Body of pancreas (tissue), 4 donors: ENCODE measurements around the gene TENM3. TPM values are rescaled to one million over a fixed set of nuclear protein-coding genes. Genes with fewer than 3 reads are reported as not detected.
"Not testable (repeated sequence)": the region's sequence is repeated elsewhere in the genome, so short reads cannot be mapped to it uniquely, and the experiment has no call there.

Experiments used
- ATAC-seq: fragments of 150-250 bp; one replicate; pipeline ENCODE4 v1.9.1; 2016
- DNase-seq, 4 donors: peaks; one replicate each; pipeline ENCODE4 v3.0.0-alpha.2; 2019
- H3K27ac ChIP-seq, 4 donors: fragments of 200-600 bp; sonication (generic); 1 replicate in 3 of 4; 2 replicates in 1 of 4; pipeline versions ENCODE4 v1.5.1 to v1.6.1; 2016 to 2019; ENCODE audit warnings: mild to moderate bottlenecking in 1 of 4, mixed read lengths in 1 of 4, moderate library complexity in 1 of 4
- H3K27me3 ChIP-seq, 2 donors: fragments of 200-600 bp; sonication (generic); one replicate each; pipeline ENCODE4 v1.6.0; 2016; ENCODE audit warnings: mild to moderate bottlenecking in 1 of 2
- H3K36me3 ChIP-seq, 2 donors: fragments of 200-600 bp; sonication (generic); replicated peaks in 1 of 2; 2 replicates each; pipeline ENCODE4 v1.5.1; 2016; ENCODE audit warnings: low read depth in 2 of 2; ENCODE audit not compliant: insufficient read depth in 1 of 2
- H3K4me1 ChIP-seq: fragments of 200-600 bp; sonication (generic); one replicate; pipeline ENCODE4 v1.6.0; 2016
- H3K4me3 ChIP-seq, 2 donors: fragments of 200-600 bp; sonication (generic); 1 replicate in 1 of 2; 2 replicates in 1 of 2; pipeline ENCODE4 v1.5.1; 2016 to 2019
- H3K9me3 ChIP-seq, 3 donors: fragments of 200-600 bp; sonication (generic); 1 replicate in 2 of 3; 2 replicates in 1 of 3; pipeline ENCODE4 v1.5.1; 2016
- POLR2A ChIP-seq, 3 donors: fragments of 450-650 bp; IDR thresholded peaks; one replicate each; pipeline ENCODE4 v1.6.1; 2016; ENCODE audit warnings: antibody characterized with exemption in 3 of 3, mild to moderate bottlenecking in 2 of 3
- WGBS, 2 donors: methylation state at CpG; one replicate each; pipeline ENCODE4 v1.1.5; 2017; 5-methylcytosine and 5-hydroxymethylcytosine counted together
- intact Hi-C: fragments of 100-400 bp; cut with DNase I; formaldehyde crosslinking; loops from one replicate; pipeline ENCODE4 v1.15.1; 2023
- total RNA-seq, 2 donors: library from RNA; depleted of rRNA; stranded (reverse); fragments of >200 nt; gene quantifications; one replicate each; pipeline ENCODE4 v1.1.0, GENCODE V29; 2016
- TF ChIP-seq, protein P1 (sequence below), 7 experiments: fragments of 450-650 bp in 4 of 7; fragments of 200-600 bp in 3 of 7; sonication (generic) in 3 of 7; IDR thresholded peaks; one replicate each; pipeline ENCODE4 v1.5.1; 2016 to 2019; ENCODE audit warnings: antibody characterized with exemption in 7 of 7

Gene TENM3
- total RNA-seq, 2 donors from 2014 or later = 2.3 to 9.6 TPM

DNA sequence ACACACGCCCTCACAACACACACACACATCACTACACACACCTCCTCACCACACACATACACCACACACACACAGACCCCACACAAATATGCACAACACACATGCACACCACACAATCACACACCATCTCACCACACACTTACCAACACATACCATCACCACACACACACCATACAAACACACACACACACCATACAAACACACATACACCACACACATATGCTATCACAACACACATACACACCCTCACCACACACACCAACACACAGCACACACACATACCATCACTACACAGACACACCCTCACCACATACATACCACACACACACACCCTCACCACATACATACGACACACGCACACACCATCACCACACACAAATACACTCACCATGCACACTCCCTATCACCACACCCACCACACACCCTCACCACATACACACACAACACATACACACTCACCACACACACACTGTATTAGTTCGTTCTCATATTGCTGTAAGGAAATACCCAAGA is 567.0 kb downstream of the TENM3 start:
- H3K9me3 ChIP-seq = peaks cover 0 to 6% (median 0%) of the 10 kb centered on the region in 3 donors
- intact Hi-C loops = no loop called here
- no peak overlapping the region for H3K27ac ChIP-seq
- no peaks in the 10 kb centered on the region for H3K4me1 ChIP-seq
- no peaks in the 10 kb centered on the region for H3K36me3 ChIP-seq
- no peaks in the 10 kb centered on the region for H3K27me3 ChIP-seq
- no peak for ATAC-seq
- no peak for DNase-seq
- TF ChIP-seq, protein P1, sequence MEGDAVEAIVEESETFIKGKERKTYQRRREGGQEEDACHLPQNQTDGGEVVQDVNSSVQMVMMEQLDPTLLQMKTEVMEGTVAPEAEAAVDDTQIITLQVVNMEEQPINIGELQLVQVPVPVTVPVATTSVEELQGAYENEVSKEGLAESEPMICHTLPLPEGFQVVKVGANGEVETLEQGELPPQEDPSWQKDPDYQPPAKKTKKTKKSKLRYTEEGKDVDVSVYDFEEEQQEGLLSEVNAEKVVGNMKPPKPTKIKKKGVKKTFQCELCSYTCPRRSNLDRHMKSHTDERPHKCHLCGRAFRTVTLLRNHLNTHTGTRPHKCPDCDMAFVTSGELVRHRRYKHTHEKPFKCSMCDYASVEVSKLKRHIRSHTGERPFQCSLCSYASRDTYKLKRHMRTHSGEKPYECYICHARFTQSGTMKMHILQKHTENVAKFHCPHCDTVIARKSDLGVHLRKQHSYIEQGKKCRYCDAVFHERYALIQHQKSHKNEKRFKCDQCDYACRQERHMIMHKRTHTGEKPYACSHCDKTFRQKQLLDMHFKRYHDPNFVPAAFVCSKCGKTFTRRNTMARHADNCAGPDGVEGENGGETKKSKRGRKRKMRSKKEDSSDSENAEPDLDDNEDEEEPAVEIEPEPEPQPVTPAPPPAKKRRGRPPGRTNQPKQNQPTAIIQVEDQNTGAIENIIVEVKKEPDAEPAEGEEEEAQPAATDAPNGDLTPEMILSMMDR (IDR thresholded peaks at IDR 0.05) = no peak
- TF ChIP-seq POLR2A (IDR thresholded peaks at IDR 0.05) = no peak
- 86 to 87% methylated on average over 4 of the region's 4 CpGs for WGBS, 2 donors
- H3K4me3 ChIP-seq = no peak overlapping the region

DNA sequence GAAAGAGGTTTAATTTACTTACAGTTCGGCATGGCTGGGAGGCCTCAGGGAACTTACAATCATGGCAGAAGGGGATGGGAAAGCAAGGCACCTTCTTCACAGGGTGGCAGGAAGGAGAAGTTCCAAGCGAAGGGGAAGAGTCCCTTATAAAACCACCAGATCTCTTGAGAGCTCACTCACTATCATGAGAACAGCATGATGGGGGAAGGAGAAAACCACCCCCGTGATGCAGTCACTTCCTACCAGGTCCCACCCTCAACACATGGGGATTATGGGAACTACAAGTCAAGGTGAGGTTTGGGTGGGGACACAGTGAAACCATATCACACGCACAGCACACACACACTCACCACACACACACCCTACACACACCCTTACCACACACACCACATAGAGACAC is 569.7 kb downstream of the TENM3 start:
- no peaks in the 10 kb centered on the region for H3K36me3 ChIP-seq
- ATAC-seq (no peak), DNase-seq (no peak)
- H3K9me3 ChIP-seq = peaks cover 0 to 6% (median 0%) of the 10 kb centered on the region in 3 donors
- no peaks in the 10 kb centered on the region for H3K27me3 ChIP-seq
- WGBS, 2 donors = 62 to 94% methylated on average over 4 of the region's 4 CpGs
- no peak overlapping the region for H3K27ac ChIP-seq
- no peaks in the 10 kb centered on the region for H3K4me1 ChIP-seq
- no peak overlapping the region for H3K4me3 ChIP-seq
- intact Hi-C loops = no loop called here
- TF ChIP-seq POLR2A (IDR thresholded peaks at IDR 0.05) = no peak
- TF ChIP-seq, protein P1 (IDR thresholded peaks at IDR 0.05) = no peak

DNA sequence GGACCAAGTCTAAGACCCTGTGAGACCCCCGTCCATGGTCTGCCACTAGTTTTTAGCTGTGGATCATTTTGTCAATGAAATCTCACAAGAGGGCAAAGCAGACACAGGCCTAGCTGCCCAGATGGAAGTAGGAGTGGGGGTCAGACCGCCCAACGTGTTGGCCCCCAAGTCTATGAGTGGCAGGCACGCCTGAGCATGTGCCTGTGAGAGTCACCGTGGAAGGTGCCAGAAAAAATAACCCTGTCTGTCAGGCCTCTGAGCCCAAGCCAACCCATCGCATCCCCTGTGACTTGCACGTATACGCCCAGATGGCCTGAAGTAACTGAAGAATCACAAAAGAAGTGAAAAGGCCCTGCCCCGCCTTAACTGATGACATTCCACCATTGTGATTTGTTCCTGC is 570.9 kb downstream of the TENM3 start:
- WGBS, 2 donors = 90 to 97% methylated on average over 7 to 9 of the region's 9 CpGs
- H3K36me3 ChIP-seq, H3K9me3 ChIP-seq, H3K4me3 ChIP-seq, DNase-seq, H3K4me1 ChIP-seq, intact Hi-C loops, H3K27ac ChIP-seq, H3K27me3 ChIP-seq, ATAC-seq: not testable (repeated sequence)

DNA sequence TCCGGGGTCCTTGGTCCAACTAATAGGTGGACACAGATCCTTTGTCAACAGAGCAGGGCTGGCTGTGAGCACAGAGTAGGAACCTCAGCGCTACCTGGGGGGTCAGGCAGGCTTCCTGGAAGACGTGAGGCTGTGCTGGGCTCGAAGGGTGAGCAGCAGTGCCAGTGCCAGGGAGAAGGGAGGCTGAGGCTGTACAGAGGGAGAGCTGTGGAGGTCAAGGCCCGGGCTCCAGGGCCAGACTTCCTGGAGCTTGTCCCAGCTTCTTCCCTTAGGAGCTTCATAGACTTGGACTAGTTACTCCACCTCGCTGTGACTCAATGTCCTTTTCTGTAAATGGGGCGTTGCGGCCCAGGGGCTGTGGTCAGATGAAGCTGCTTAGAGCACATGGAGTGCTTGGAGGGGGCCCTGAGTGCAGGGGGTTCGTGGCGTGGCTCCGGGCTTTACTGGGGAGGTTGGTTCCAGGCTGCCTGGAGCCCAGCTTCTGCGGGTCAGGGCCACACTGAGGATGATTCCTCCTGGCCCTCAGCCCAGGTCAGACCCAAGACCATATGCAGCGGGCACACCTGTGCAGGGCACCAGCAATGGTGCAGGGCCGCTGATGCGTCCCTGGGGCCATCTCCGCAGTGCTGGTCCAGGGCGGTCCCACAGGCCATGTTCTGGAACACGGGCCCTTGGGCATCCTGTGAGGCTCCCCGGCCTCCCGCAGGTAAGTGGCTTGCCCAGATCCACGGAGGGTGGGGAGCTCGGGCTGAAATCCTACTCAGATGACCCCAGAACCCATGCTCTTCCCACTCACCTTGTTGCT is 575.9 kb downstream of the TENM3 start:
- WGBS, 2 donors = 89 to 93% methylated on average over 13 to 22 of the region's 22 CpGs
- Histone ChIP-seq H3K27me3 (no peaks in the 10 kb centered on the region), H3K36me3 (no peaks in the 10 kb centered on the region), H3K4me3 (no peak overlapping the region), H3K27ac (no peak overlapping the region), H3K4me1 (no peaks in the 10 kb centered on the region), H3K9me3 (no peaks in the 10 kb centered on the region)
- ATAC-seq = no peak
- DNase-seq = no peak
- intact Hi-C loops = no loop called here
- no peak for TF ChIP-seq POLR2A (IDR thresholded peaks at IDR 0.05)
- TF ChIP-seq, protein P1 (IDR thresholded peaks at IDR 0.05) = no peak

DNA sequence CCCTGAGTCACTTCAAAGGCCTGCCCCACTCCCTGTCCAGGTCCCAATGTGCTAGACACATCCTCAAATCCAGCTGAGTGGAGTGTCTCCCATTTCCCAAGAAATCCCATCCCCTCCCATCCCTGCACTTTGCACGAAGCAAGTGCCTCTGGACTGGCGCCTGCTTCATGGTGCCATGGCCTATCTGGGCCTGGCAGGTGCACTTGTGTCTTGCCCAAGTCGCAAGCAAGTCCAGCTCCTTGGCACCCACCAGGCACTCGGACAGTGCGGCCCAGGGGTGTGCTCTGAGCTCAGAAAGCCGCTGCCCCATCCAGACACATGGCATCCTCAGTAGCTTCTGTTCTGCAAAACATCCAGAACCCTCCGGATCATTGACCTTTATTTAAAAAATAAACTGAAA is 576.5 kb downstream of the TENM3 start:
- ATAC-seq (no peak), DNase-seq (no peak)
- Histone ChIP-seq H3K27ac (no peak overlapping the region), H3K27me3 (no peaks in the 10 kb centered on the region), H3K9me3 (no peaks in the 10 kb centered on the region), H3K4me3 (no peak overlapping the region), H3K36me3 (no peaks in the 10 kb centered on the region), H3K4me1 (no peaks in the 10 kb centered on the region)
- TF ChIP-seq, protein P1 (IDR thresholded peaks at IDR 0.05) = no peak
- no peak for TF ChIP-seq POLR2A (IDR thresholded peaks at IDR 0.05)
- 77 to 85% methylated on average over 6 to 7 of the region's 7 CpGs for WGBS, 2 donors
- intact Hi-C loops = no loop called here
